HEK293 (cell line): Measurements from ENCODE around the gene IRF2BPL.

Experiments
- CTCF ChIP-seq: fragments of 450-650 bp; formaldehyde crosslinking; IDR thresholded peaks from 2 replicates; pipeline ENCODE4 v1.5.1; 2016; ENCODE audit warnings: missing biosample characterization, missing genetic modification characterization
- HOXA7 ChIP-seq: sonication (generic); formaldehyde crosslinking; IDR thresholded peaks from 2 replicates; pipeline ENCODE4 v1.8.1; 2022; ENCODE audit warnings: missing genetic modification reagents, borderline replicate concordance
- KLF16 ChIP-seq: fragments of 450-650 bp; formaldehyde crosslinking; IDR thresholded peaks from 2 replicates; pipeline ENCODE4 v1.5.1; 2017; ENCODE audit warnings: missing biosample characterization, missing genetic modification characterization
- KLF7 ChIP-seq: fragments of 450-650 bp; formaldehyde crosslinking; IDR thresholded peaks from 2 replicates; pipeline ENCODE4 v1.5.1; 2016; ENCODE audit warnings: missing biosample characterization, missing genetic modification characterization, borderline replicate concordance
- PATZ1 ChIP-seq: fragments of 450-650 bp; formaldehyde crosslinking; IDR thresholded peaks from 2 replicates; pipeline ENCODE4 v1.5.1; 2016; ENCODE audit warnings: missing biosample characterization, missing genetic modification characterization
- ZNF184 ChIP-seq: fragments of 450-650 bp; IDR thresholded peaks from 2 replicates; pipeline ENCODE4 v1.5.1; 2018; ENCODE audit warnings: missing biosample characterization, mild to moderate bottlenecking, missing genetic modification characterization
- ZNF341 ChIP-seq: fragments of 450-650 bp; formaldehyde crosslinking; IDR thresholded peaks from 2 replicates; pipeline ENCODE4; 2016; ENCODE audit warnings: low read depth, missing biosample characterization, missing genetic modification characterization

GRCh38 chr14:77006132-77006531, 22.4 kb downstream of the IRF2BPL start:
- no peak for TF ChIP-seq KLF16
- no peak for TF ChIP-seq HOXA7 (CRISPR knock-in tag)
- no peak for TF ChIP-seq ZNF341 (tag by site-specific recombination)
- no peak for TF ChIP-seq KLF7 (tag by site-specific recombination)
- TF ChIP-seq CTCF: no peak
- no peak for TF ChIP-seq PATZ1
- no peak for TF ChIP-seq ZNF184 (tag by site-specific recombination)
